CD4-positive, alpha-beta T cell treated with Interleukin-17A for 4 hours (primary cell): ENCODE measurements around the gene KCNAB1.

Experiments used
- DNase-seq: peaks from one replicate; pipeline ENCODE4 v3.0.0-alpha.2; 2020; ENCODE audit warnings: mixed read lengths

Gene KCNAB1

DNA sequence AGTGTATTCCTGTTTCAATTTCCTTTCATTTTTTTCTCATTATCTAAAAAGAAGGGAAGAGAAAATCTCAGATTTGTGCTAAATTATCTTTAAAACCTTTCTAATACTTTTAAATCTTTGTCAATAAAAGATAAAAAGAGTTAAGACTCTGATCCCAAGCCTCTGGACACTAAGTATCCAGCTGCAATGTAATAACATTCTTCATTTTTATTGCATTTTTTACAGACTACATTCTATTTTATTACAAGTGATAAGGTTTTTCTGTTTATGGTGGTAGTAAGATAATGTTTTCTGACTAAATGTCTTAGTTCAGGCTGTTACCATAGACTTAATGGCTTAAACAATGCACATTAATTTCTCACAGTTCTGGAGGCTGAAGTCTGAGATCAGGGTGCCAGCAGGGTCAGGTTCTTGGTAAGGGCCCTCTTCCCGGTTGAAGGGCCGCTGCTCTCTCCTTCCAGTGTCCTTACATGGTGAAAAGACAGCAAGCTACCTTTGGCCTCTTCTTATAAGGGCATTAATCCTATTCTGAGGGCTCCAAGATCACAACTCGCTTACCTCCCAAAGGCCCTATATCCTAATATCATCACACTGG lies 19.7 kb downstream of the KCNAB1 start:
- DNase-seq = no peak

DNA sequence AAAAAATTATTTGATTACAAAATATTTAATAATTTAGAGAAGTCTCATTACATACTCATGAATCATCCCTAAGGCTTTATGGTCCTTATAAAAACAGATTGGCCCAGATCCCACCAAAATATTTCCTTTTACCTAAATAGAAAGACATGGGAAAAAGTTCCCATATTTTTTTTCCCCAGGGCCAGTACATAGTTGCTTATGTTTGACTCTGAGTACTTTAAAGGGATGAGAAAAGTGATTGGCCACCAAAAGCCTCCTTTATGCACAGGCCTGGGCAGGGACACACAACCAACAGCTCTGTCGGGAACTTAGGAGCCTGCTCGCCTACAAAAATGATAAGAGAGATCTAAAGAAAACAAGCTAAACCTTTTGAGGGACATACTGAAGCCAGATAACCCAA lies 22.3 kb downstream of the KCNAB1 start:
- no peak for DNase-seq

DNA sequence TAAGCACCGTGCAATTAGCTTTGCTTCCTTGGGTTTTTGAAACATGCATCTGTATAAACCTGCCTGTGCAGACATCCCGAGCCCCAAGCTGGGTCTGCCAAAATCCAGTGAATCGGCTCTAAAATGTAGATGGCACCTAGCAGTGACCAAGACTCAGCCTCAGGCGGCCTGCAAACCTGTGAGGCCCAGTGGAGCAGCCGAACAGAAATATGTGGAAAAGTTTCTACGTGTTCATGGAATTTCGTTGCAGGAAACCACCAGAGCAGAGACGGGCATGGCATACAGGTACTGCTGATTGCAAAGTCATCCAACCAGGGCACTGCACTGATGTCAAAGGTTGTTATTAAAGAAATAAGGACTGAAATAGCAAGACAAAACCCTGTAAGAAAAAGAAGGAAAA lies 22.8 kb downstream of the KCNAB1 start:
- DNase-seq = no peak

DNA sequence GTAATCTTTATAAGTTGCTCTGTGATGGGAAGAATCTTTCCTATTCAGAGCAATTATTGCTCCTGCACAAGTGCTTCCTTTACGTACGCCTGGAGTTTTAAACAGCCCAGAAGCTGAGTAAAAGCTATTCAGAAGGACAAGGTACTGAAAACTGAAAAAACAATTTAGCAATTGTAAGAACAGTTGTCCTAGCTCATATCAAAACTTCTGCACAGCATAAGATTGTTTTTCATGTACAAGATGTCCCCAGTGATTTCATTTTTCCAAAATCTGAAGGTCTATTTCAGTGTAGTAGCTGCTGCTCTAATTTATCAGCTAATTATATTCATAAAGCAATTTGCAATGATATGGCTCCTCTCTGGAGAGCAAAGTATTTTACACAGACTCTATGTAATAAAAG lies 23.7 kb downstream of the KCNAB1 start:
- DNase-seq = no peak

DNA sequence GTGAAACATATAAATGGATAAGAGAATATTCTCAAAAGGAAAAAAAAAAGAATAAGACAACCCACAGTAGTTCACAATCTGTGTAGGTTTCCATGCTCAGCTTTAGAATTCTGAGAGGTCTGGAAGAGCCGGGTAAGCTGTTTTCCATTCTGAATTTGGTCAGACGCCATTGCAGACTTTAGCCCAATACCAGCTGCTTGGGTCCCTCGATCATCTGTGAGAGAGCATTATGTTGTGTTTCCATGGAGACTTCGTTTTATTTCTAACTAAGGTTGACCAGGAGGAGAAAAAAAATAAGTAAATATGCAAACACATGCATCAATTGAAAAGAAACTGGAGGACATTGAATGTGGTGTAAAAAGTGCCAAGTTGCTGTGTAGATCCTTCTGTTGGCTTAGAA lies 25.5 kb downstream of the KCNAB1 start:
- DNase-seq = no peak

DNA sequence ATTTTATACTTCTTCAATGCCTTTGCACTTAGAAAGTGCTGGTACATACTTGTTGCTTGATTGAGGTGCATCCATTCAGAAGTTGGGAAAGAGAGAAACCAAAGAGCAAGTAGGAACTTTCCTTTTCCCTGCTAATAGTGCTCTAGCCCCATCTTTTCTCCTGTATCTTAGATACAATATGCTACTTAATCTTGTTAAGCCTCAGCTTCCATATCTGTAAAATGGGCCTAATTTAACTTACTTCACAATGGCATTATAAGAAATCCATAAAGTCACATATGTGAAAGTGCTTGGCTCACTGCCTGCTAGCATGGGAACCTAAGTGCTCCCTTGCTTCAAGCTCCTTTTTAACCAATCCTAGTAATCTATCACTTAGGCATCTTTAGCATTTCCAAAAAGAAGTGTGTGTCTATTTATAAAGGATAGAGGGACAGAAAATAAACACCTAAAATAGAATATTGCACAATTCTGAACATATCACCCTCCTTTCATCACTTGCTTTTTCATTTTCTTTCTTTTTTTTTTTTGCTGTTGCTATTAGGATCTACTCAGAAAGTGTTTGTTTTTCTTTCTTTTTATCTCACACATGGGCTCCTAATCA lies 28.1 kb downstream of the KCNAB1 start:
- DNase-seq = no peak

DNA sequence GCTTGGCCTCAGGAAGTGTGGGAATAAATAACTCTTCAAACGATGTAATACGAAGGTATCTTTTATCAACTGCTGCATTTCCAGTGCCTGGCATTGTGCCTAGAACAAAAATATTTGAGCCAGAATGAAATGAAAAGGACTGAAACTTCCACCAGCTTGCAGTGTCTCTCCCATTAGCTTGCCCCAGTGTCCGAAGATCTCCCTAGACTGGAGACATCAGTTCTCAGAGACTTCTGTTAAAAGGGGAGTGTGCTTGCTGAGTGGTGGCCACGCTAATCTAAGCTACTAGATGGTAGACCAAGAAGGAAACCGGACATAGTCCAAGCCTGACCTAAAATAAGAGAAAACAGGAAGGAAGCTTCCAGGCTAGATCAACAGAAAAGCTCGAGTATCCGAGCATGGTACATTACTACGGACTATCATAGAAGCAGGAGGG lies 28.6 kb downstream of the KCNAB1 start:
- no peak for DNase-seq

DNA sequence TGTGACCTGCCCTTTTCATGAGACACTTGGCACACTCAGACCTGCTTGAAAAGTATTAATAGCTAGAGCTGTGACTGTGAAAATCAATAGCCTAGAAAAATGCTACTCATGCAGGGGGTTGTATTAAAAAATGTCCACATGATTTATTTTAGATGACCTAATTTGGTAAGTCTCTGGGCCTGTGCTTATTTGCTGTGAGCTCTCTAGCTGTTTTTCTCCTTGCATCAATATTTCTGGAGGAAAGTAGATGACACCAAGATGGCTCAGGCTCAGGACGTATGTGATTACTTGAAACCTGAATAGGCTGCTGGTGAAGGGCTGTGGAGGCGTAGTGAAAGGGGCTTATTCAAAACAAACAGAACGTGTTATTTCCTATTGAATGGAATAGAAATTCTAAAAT lies 29.5 kb downstream of the KCNAB1 start:
- DNase-seq = no peak

DNA sequence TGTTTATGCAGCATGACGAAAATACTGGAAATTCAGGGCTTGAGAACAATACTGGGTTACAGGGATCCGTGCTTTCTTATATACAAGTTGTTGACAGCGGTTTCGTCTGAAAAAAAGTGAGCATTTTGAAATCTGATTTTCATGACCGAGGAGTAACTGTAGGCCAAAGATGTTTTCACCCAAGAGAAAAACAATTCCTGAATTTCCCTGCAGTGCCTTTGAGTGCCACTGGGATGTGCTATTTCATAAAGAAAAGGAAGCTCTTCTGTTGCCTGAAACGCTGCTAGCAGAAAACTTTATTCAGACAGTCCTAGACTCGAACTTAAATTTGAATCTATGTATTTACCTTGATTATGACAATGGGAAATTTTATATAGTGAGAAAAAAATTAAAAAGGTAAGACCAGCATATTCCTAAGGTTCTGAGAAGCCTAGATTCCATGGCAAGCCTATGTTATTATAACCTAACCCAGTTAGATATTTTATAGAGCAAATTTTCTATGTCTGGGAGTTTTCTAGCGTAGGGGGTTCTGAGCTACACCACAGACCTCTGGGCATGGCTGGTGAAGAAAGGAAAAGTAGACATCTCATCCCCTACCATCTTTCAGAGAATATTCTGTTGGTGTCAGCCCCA lies 30.2 kb downstream of the KCNAB1 start:
- peak; percentile 40 for DNase-seq

DNA sequence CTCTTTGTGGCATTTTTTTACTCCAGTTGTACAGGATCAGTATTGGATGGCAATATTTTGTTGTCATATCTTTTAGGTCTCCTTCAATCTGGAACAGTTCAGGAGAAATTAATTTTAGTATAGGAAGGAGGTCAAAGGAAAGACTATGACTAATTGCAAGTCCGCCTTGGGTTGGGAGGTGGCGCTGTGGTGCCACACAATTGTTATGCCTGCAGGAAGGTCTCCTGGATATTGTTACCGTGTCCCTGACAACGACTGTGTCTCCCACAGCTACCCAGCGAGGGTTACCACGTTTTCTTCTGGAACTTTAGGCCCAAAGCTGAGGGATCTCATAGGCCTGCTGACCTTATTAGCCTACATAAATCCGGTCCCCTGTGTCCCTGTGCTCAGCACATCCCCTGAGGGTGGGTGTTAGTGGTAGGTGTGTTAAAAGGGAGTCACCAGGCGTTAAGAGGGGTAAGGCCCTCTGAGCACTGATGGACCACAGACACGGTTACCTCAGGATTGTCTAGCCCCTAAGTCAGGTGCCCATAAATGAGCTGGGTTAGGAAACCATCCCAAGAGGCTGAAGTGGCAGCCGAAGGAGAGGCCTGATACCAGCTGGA lies 31.5 kb downstream of the KCNAB1 start:
- DNase-seq = peak; percentile 69

DNA sequence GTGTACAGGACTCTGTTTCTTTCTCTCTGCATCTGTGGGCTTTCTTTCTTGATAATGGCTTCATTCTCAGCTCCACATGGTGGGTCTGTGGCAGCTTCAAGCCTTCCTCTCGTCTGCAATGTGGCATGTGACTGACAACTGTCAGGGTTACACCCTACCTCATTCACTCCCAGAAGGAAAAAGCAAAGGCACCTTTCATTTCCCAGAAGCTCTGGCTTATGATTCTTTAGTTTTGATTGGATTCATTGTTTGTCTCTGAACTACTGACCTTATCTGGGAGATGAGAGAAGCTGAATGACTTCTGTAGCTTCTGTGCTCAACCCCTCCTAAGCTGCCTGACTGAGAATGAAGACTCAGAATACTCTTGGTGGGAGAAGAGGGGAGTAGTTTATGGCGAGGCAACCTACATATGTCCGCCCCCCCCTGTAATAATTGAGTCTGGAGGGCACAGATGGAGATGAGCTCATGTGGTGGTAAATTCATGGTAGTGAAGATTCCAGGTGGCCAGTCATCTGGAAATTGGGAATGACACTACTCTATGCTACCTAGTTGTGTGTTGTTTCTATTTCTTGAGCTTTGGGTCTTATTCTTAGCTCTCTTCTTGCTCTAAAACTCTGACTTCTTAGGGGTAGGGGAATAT lies 38.4 kb downstream of the KCNAB1 start:
- DNase-seq = no peak

DNA sequence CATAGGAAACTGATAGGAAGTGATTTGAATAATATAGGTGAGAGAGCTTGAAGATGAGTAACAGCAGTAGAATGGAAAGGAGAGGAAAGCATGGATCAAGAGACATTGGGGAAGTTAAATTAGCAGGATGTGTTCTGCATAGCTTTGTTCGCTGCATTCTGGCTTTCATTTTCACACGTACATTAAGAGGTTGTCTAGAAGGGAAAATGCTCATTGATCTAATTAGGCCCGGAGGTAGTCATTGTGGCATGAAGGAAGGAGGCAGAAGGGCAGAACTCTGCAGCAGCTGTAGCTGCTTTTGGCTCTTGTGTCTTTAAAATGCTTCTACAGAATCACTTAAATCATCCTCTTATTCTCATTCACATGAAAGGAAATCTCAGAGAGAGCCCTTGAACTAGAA lies 40.3 kb downstream of the KCNAB1 start:
- DNase-seq = peak; percentile 4

DNA sequence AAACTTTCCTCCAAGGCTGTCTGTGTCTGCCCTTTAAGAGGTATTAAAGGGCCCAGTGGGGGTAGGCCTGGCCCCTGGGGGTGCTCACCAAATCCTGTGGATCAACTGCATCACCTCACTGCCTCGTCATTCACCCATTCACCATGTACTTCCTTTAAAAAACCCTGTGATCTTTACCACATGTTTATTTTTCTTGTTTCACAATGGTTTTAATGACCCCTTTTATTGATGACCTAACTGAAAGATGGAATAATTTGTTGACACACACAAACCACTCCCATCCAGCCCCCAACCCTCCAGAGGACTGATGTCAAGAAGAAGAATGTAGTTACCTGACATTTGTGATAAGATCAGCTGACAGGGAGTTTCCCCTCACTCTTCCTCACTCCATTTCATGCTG lies 40.8 kb downstream of the KCNAB1 start:
- peak; percentile 23 for DNase-seq

DNA sequence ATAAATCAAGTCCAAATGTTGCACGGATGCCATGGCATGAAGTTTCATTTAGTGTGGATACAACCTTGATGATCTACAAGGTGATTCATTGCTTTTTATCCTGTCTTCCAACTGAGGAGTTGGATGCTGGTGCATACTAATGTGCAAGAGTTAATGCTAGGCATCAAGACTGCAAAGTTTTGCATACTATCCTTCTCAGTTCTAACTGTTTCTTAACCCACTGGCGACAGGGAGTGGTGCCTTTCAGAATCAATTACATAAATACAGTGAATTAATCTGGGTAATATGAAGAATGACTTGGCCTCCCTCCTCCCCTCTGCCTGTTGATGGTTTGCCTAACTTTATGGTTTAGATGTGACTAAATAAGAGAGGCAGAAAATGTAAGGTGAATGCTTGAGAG lies 43.5 kb downstream of the KCNAB1 start:
- DNase-seq = no peak

DNA sequence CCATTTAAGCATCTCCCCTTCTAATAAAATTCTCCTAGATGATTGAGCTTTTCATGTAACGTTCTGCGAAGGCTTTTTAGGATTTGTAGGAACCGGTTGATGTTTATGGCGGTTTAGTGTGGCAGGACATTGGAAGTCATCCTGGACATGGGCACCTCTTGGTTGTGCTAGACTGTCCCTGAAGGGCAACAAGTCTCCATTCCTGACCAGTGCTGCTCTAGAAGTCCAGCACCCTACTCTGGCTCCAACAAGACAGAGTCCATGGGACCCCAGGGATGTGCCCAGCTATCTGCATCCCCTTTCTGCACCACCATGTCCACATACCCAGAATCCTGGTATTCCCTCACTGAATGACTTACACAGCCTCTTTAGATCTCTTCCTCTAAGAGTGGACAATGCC lies 46.4 kb downstream of the KCNAB1 start:
- no peak for DNase-seq

DNA sequence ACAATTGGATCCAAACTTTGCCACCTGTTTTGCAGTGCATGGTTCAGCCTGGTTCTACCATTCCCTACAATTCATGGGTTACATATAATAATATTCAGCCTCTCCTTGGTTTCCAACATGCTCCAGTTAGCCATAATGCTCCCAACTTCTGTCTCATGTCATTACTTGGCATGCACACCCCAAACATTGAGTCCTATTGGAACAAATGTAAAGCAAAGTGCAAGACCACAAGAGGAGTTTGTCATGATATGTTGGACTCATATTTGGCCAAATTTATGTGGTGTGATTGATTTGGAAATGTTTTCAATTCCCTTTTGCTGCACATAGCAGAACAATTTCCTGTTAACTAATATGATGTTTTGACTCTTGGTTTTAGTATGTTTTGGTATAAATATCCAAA lies 50.2 kb downstream of the KCNAB1 start:
- no peak for DNase-seq

DNA sequence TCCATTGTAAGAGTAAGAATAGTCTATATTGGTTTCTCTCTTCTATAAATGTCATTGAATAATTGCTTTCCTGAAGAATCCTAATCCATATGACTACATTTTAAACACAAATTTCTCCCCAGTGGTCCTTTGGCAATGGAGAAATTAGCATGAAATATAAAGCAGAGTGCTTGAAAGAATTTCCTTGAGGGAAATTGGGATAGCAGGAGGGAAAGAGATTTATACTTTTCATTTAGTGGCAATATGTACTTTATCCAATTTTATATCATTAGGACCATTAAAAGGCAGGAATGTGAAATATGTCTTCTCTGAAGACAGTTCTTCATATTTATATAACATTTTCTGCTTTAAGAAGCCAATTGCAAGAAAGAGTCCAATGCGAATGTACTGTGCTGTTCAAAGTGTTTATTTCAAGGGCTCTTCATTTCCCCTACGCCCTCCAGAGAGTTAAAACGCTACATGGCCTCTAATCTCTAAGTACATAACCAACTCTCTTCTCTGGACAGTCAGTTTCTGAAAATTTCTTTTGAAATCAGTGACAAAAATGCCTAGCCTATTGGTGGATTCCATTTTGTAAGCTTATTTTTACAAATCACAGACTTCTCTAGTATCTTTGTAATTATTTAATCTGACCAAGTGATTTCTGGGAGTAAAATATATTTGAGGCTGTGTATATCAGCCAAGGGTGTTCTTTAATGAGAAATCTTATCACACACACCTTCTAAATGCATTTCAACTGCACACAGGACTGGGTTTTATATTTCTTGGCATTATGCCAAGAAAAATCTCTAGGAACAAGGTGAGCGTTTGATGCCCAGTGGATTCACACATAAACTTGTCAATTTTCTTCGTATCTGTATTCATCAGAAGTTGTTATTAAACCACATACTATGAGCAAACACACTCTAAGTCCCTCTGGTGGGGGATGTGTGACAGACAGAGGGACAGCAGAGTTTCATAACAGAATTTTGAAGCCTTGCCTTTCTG lies 51.2 kb downstream of the KCNAB1 start:
- DNase-seq = no peak

DNA sequence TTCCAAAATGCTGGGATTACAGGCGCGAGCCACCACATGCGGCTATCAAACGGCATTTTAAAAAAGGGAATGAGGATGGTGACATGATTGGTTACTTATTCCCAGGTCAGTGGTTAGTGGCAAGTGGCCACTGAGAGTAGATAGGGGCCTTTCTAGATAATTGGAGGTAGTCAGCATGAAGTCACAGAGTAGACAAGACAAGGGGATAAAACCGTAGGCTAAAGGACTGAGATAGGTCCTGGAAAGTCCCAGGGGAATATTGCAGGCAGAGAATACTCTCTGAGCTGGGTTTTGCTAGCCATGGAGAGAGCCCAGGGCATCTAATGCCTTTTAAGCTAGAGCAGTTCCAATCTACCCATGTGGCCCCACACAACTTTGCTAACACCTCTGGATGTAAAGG lies 52.2 kb downstream of the KCNAB1 start:
- no peak for DNase-seq

DNA sequence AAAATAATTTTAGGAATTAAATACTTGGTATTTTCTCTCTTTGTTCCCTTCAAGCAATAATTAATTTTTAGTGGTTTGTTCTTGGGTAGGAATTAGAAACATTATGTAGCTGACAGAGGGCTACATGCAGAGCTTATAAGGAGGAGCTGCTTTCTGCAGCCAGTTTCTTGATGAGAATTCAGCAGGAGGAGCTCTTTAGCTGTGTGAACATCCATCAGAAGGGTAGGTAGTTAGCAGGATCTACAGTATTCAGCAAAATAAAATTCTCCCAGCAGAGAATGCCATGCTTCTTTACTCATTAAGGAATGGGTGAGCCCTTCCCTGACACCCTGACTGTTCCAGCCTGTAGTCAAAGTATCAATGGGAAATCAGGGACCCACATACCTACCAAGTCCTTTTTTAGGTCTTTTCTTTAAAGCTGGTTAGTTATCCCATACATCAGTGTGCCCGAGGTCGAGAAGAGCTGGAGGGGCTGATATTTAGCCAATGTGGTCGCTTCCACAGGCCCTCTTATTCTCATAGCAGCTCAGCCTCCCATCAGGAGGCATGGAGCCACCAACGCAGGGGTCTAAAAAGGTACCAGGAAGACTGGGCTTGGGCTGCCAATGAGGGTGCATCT lies 54.0 kb downstream of the KCNAB1 start:
- no peak for DNase-seq

DNA sequence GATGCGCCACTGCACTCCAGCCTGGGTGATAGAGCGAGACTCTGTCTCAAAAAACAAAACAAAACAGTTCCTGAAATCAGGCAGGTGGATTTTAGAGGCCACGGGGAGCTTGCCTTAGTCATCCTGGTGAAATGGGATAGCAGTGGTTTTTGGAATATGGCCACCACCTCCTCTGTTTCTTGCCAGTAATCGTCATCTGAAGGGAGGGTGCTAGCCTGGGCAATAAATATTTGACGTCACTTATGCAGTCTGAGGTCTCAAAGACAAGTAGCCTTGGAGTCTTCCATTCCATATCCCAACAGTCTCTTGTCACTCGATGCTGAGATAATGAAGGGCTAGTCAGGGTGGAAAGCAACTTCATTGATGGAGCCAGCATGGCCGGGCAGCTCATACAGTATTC lies 55.2 kb downstream of the KCNAB1 start:
- no peak for DNase-seq

DNA sequence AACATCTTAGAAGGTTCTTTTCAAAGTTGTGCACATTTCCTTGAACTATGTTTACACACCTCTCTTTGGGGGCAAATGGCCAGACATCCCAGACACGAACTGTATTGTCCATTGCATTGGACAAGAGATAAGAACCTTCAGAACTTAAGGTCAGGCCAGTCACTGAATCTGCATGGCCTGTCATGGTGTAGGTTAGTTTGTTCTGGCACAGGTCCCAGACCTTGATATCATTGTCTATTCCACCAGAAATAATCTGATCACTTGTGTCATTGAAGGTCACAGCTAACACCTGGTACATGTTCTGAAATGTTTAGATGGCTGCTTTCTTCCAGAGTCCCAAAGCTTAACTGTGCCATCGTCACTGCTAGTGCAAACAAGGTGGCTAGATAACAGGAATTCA lies 55.7 kb downstream of the KCNAB1 start:
- DNase-seq = no peak

DNA sequence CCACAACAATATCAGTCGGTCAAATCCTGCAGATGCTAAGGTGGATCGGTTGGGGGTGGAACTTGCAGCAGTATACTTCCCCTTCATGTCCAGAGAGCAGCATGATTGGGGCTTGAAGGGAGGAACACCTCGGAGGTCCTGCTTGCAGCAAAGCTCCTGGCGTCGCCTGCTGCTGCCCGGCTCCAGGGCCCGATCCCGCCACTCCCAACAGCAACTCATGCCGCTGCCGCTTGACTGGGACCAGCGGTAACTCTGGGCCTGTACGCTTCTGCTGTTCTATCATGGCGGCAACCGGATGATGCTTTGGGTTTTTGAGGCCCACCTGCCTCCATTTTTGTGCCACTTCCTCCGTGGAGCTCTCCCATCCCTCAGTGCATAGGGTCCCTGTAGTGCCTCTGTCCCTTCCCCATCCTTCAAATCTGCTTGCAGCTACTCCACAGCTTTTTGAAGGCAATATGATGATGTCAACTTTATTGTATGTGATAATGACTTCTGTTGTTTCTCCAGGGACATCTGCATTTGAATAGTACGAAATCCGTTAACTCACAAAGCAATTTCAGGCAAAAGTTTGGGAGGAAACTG lies 56.3 kb downstream of the KCNAB1 start:
- DNase-seq = no peak
